AG04450 (cell line): ENCODE data around the gene TMEM145. TPM values are rescaled to one million over a fixed set of nuclear protein-coding genes. Genes with fewer than 3 reads are reported as not detected.

Experiments
- CTCF ChIA-PET: fragments of 300-600, 350-600 bp; formaldehyde crosslinking; extraction: SDS; loops from one replicate; lab custom pipeline; 2022; ENCODE audit warnings: antibody characterized with exemption, inconsistent platforms; lab: Charles Lee
- POLR2A ChIA-PET: fragments of 350-600 bp; formaldehyde crosslinking; extraction: SDS; loops from one replicate; lab custom pipeline; 2021; ENCODE audit warnings: antibody characterized with exemption, inconsistent platforms; lab: Yijun Ruan, JAX
- DNase-seq: peaks from one replicate; pipeline ENCODE4 v3.0.0-alpha.2; 2011; ENCODE audit warnings: low read depth, low spot score
- H3K27ac ChIP-seq: one replicate; pipeline ENCODE4 v1.5.1; 2012; ENCODE audit warnings: low read depth, low read length, control low read depth
- H3K27me3 ChIP-seq: one replicate; pipeline ENCODE4 v1.6.0; 2012; ENCODE audit warnings: low read length; ENCODE audit not compliant: control insufficient read depth, insufficient read depth
- H3K4me3 ChIP-seq: 2 replicates; pipeline ENCODE4 v1.5.1; 2011; ENCODE audit warnings: mild to moderate bottlenecking, low read depth, low read length, control low read depth
- H3K9me3 ChIP-seq: 2 replicates; pipeline ENCODE4 v1.5.1; 2012; ENCODE audit warnings: low read length; ENCODE audit not compliant: control insufficient read depth, insufficient read depth
- polyA plus RNA-seq: library from polyadenylated mRNA; depleted of rRNA; stranded (reverse); fragments of >200 nt; gene quantifications from 2 replicates; pipeline ENCODE4 v1.2.3, GENCODE V29; 2011
- TF ChIP-seq, protein P1 (sequence below): IDR thresholded peaks from 2 replicates; pipeline ENCODE4 v1.5.1; 2011; ENCODE audit warnings: low read depth, low read length, control low read depth, inconsistent platforms

The TMEM145 gene
- polyA plus RNA-seq, 1 experiment = not detected

DNA sequence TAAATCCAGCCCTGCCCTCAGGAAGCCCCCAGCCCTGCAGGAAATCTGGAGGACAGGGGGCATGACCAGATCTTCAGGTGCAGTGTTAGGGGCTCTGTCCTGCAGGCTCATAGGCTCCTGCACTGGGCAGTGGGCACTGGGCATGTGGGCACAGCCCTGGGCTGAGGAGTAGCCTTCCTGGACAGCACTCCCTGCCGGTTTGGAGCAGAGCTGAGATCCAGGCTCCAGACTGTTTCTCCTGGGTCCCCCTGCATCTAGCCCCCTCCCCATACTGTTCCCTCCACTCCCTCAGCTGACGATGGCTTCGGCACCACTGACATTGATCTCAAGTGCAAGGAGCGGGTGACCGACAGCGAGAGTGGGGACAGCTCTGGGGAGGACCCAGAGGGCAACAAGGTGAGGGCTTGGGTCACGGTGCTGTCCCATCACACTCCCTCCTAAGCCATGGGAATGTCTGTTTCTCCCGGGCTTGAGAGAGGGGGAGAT lies 23.5 kb upstream of the TMEM145 start:
- Histone ChIP-seq H3K27me3 (no peaks in the 10 kb centered on the region), H3K4me3 (no peak overlapping the region), H3K9me3 (no peaks in the 10 kb centered on the region; the same call in 1 of the 2 replicates), H3K27ac (no peak overlapping the region)
- ChIA-PET POLR2A (no interaction called here), CTCF (interaction anchor here (1.0 kb wide), 1 partner anchor 10 kb away, joined by 4 read pairs; no protein-coding TSS in a partner anchor)
- TF ChIP-seq, protein P1, sequence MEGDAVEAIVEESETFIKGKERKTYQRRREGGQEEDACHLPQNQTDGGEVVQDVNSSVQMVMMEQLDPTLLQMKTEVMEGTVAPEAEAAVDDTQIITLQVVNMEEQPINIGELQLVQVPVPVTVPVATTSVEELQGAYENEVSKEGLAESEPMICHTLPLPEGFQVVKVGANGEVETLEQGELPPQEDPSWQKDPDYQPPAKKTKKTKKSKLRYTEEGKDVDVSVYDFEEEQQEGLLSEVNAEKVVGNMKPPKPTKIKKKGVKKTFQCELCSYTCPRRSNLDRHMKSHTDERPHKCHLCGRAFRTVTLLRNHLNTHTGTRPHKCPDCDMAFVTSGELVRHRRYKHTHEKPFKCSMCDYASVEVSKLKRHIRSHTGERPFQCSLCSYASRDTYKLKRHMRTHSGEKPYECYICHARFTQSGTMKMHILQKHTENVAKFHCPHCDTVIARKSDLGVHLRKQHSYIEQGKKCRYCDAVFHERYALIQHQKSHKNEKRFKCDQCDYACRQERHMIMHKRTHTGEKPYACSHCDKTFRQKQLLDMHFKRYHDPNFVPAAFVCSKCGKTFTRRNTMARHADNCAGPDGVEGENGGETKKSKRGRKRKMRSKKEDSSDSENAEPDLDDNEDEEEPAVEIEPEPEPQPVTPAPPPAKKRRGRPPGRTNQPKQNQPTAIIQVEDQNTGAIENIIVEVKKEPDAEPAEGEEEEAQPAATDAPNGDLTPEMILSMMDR = no peak
- DNase-seq = no peak

DNA sequence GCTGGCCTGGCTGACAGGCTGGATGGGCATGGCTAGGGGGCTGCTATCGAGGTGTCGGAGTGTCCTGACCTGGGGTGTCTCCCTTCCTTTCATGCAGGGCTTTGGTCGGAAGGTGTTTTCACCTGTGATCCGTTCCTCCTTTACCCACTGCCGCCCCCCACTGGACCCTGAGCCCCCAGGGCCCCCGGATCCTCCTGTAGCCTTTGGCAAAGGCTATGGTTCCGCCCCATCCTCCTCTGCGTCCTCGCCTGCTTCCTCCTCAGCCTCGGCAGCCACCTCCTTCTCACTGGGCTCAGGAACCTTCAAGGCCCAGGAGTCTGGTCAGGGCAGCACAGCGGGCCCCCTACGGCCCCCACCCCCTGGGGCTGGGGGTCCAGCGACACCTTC lies 23.0 kb upstream of the TMEM145 start:
- H3K27ac ChIP-seq = no peak overlapping the region
- CTCF ChIA-PET = interaction anchor here (1.0 kb wide), 1 partner anchor 11 kb away, joined by 4 read pairs; no protein-coding TSS in a partner anchor
- no peaks in the 10 kb centered on the region for H3K27me3 ChIP-seq
- POLR2A ChIA-PET = no interaction called here
- TF ChIP-seq, protein P1 = no peak
- no peaks in the 10 kb centered on the region; the same call in 1 of the 2 replicates for H3K9me3 ChIP-seq
- DNase-seq = no peak
- H3K4me3 ChIP-seq = no peak overlapping the region

DNA sequence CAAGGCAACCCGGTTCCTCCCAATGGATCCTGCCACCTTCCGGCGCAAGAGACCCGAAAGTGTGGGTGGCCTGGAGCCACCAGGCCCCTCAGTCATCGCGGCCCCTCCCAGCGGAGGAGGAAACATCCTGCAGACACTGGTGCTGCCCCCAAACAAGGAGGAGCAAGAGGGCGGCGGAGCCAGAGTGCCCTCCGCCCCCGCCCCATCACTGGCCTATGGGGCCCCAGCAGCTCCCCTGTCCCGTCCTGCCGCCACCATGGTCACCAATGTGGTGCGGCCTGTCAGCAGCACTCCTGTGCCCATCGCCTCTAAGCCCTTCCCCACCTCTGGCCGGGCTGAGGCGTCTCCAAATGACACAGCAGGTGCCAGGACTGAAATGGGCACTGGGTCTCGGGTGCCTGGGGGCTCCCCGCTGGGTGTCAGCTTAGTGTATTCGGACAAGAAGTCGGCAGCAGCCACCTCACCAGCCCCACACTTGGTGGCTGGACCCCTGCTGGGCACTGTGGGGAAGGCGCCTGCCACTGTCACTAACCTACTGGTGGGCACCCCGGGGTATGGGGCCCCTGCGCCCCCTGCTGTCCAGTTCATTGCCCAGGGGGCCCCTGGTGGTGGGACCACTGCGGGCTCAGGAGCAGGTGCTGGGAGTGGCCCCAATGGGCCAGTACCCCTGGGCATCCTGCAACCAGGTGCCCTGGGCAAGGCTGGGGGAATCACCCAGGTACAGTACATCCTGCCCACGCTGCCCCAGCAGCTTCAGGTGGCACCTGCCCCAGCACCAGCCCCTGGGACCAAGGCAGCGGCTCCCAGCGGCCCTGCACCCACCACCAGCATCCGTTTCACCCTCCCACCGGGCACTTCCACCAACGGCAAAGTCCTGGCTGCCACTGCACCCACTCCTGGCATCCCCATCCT lies 22.3 kb upstream of the TMEM145 start:
- Histone ChIP-seq H3K27me3 (no peaks in the 10 kb centered on the region), H3K27ac (no peak overlapping the region), H3K9me3 (no peaks in the 10 kb centered on the region; the same call in 1 of the 2 replicates), H3K4me3 (no peak overlapping the region)
- TF ChIP-seq, protein P1 = peak; percentile 60
- DNase-seq = no peak
- POLR2A ChIA-PET = no interaction called here
- CTCF ChIA-PET = interaction anchor here (1.0 kb wide), 1 partner anchor 11 kb away, joined by 4 read pairs; no protein-coding TSS in a partner anchor

DNA sequence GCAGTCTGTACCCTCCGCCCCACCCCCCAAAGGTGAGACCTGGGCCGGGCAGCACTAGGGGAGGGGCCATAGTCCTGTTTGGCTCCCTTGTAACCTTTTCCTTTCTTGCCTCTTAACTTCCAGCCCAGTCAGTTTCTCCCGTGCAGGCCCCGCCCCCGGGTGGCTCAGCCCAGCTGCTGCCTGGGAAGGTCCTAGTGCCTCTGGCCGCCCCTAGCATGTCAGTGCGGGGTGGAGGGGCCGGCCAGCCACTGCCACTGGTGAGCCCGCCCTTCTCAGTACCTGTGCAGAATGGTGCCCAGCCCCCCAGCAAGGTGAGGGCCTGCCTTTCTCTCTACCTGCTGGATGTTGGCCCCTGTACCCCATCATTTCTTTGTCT lies 21.7 kb upstream of the TMEM145 start:
- no peak overlapping the region for H3K4me3 ChIP-seq
- H3K27ac ChIP-seq = no peak overlapping the region
- no peaks in the 10 kb centered on the region for H3K27me3 ChIP-seq
- TF ChIP-seq, protein P1 = no peak
- POLR2A ChIA-PET = no interaction called here
- CTCF ChIA-PET = no interaction called here
- no peaks in the 10 kb centered on the region; the same call in 1 of the 2 replicates for H3K9me3 ChIP-seq
- DNase-seq = no peak
